ENCODE results near the gene ANXA6. TPM values are rescaled to one million over a fixed set of nuclear protein-coding genes. Genes with fewer than 3 reads are reported as not detected.

Gene ANXA6
- total RNA-seq, 1 experiment from 2014 or later, result 98.7 TPM

DNA sequence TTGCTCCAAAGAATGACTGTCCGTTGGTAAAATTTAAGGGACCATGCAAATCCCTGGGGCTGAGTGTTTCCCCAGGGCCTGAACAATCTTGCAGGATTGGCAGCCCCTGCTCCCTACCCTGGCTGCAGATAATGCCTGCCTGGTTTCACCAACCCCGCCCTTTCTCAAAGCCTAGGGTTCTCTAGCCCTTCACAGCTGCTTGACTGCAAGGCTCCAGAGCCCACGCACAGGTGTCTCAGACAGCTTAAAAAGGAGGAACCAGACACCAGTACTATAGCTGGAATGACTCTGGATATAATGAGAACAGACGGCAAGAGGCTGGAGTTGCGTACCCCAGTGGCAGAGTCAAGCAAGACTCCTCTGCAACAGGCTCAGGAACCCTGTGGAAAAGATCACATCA lies 51.5 kb downstream of the ANXA6 start:
- no peak overlapping the region for H2BK5ac ChIP-seq (ENCODE audit: insufficient read length, low read length)
- H3K18ac ChIP-seq (ENCODE audit: insufficient read length, low read depth, low read length), result no peak overlapping the region
- no peak overlapping the region for H2AFZ ChIP-seq (ENCODE audit: low read length)
- no peak overlapping the region for H2AK5ac ChIP-seq (ENCODE audit: insufficient read length, low read length)
- no peak overlapping the region for H3K9ac ChIP-seq (ENCODE audit: extremely low read depth, insufficient read length, low read length)
- no peak overlapping the region for H3K23ac ChIP-seq (ENCODE audit: insufficient read length, low read depth, low read length)
- no peaks in the 10 kb centered on the region for H3K4me1 ChIP-seq (ENCODE audit: insufficient read depth, low read length)
- H2BK20ac ChIP-seq (ENCODE audit: low read depth, low read length, poor library complexity, severe bottlenecking), result no peak overlapping the region
- no peak overlapping the region for H3K4me3 Mint-ChIP-seq
- no CpG with 5 or more reads among the region's 5 CpGs for WGBS (ENCODE audit: extremely low coverage, insufficient read length, low lambda C conversion rate)
- no peaks in the 10 kb centered on the region for H3K79me1 ChIP-seq (ENCODE audit: insufficient read depth, low read depth, low read length, poor library complexity, severe bottlenecking)
- TF ChIP-seq, protein P1, sequence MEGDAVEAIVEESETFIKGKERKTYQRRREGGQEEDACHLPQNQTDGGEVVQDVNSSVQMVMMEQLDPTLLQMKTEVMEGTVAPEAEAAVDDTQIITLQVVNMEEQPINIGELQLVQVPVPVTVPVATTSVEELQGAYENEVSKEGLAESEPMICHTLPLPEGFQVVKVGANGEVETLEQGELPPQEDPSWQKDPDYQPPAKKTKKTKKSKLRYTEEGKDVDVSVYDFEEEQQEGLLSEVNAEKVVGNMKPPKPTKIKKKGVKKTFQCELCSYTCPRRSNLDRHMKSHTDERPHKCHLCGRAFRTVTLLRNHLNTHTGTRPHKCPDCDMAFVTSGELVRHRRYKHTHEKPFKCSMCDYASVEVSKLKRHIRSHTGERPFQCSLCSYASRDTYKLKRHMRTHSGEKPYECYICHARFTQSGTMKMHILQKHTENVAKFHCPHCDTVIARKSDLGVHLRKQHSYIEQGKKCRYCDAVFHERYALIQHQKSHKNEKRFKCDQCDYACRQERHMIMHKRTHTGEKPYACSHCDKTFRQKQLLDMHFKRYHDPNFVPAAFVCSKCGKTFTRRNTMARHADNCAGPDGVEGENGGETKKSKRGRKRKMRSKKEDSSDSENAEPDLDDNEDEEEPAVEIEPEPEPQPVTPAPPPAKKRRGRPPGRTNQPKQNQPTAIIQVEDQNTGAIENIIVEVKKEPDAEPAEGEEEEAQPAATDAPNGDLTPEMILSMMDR (conservative IDR thresholded peaks at IDR 0.05), result no peak
- no peak overlapping the region for H2BK120ac ChIP-seq (ENCODE audit: low read depth, low read length, poor library complexity, severe bottlenecking)
- peaks cover 14 to 47% (median 19%) of the 10 kb centered on the region in 3 experiments; a peak in 6 of 7 replicates for H3K36me3 Mint-ChIP-seq (ENCODE audit: insufficient read depth in 1 of 3, low read depth in 3 of 3)
- no peak overlapping the region for H4K91ac ChIP-seq (ENCODE audit: insufficient read length, low read depth, low read length)
- no peak overlapping the region for H4K8ac ChIP-seq (replicated peaks; ENCODE audit: insufficient read length, low read depth, low read length)
- H2BK15ac ChIP-seq (ENCODE audit: low read depth, low read length), result no peak overlapping the region
- no peaks in the 10 kb centered on the region for H3K4me1 Mint-ChIP-seq
- no peaks in the 10 kb centered on the region for H3K79me2 ChIP-seq (ENCODE audit: insufficient read depth, low read length)
- no peak overlapping the region for H3K4me2 ChIP-seq (ENCODE audit: insufficient read depth, insufficient read length, low read length)
- H4K5ac ChIP-seq (ENCODE audit: insufficient read length, low read depth, low read length), result no peak overlapping the region
- H3K14ac ChIP-seq (ENCODE audit: insufficient read depth, low read length), result no peak overlapping the region; the same call in 1 of the 2 replicates
- no peak overlapping the region for H3K56ac ChIP-seq (ENCODE audit: insufficient read length, low read depth, low read length)
- H3K27me3 ChIP-seq (ENCODE audit: insufficient read depth, low read length), result no peaks in the 10 kb centered on the region
- no peaks in the 10 kb centered on the region for H3K23me2 ChIP-seq (ENCODE audit: insufficient read length, low read depth, low read length, poor library complexity, severe bottlenecking)
- H3T11ph ChIP-seq (ENCODE audit: low read length), result no peak overlapping the region
- H3K27ac ChIP-seq (ENCODE audit: insufficient read length, low read depth, low read length), result no peak overlapping the region
- H3K4ac ChIP-seq (ENCODE audit: low read depth, low read length), result no peak overlapping the region
- H3K27ac Mint-ChIP-seq, result no peak overlapping the region
- H3K9me3 ChIP-seq (ENCODE audit: control insufficient read depth, low read depth, low read length), result no peaks in the 10 kb centered on the region
- no peaks in the 10 kb centered on the region for H3K9me3 Mint-ChIP-seq
- no peak overlapping the region for H2BK12ac ChIP-seq (ENCODE audit: insufficient read length, low read depth, low read length)
- no peak for DNase-seq
- no peaks in the 10 kb centered on the region for H3K27me3 Mint-ChIP-seq (ENCODE audit: low read depth)
- no peaks in the 10 kb centered on the region for H4K20me1 ChIP-seq (ENCODE audit: control insufficient read depth, insufficient read depth, insufficient read length)
